A673 (cell line): ENCODE measurements around the gene ATP9A. TPM values are rescaled to one million over a fixed set of nuclear protein-coding genes. Genes with fewer than 3 reads are reported as not detected.

ENCODE experiments used
- BruUV-seq: library from RNA; stranded (reverse); fragments of 400-500 nt; replicated peaks from 2 replicates; lab custom pipeline; 2021; lab: Mats Ljungman, UMichigan
- CTCF ChIA-PET: fragments of 300-600 bp; sonication (Branson Sonifier 250); formaldehyde crosslinking; loops from one replicate; lab custom pipeline; 2022; ENCODE audit warnings: antibody characterized with exemption; lab: Charles Lee
- POLR2A ChIA-PET: fragments of 300-600 bp; sonication (Branson Sonifier 250); formaldehyde crosslinking; loops from one replicate; lab custom pipeline; 2022; ENCODE audit warnings: antibody characterized with exemption; ENCODE audit not compliant: low non-redundant PET; lab: Charles Lee
- DNase-seq: peaks from one replicate; pipeline ENCODE4 v3.0.0-alpha.2; 2015; ENCODE audit warnings: low spot score
- H3K27ac ChIP-seq: fragments of 200-600 bp; sonication (generic); 2 replicates; pipeline ENCODE4 v1.5.1; 2016; ENCODE audit warnings: mixed run types, low read depth, mild to moderate bottlenecking, mixed read lengths, antibody characterized with exemption, low read length; ENCODE audit not compliant: poor library complexity, severe bottlenecking
- H3K27me3 ChIP-seq: fragments of 200-600 bp; sonication (generic); replicated peaks from 2 replicates; pipeline ENCODE4 v1.6.1; 2017; ENCODE audit warnings: mixed run types, low read depth, mild to moderate bottlenecking, mixed read lengths, antibody characterized with exemption, low read length; ENCODE audit not compliant: insufficient read depth, poor library complexity
- H3K36me3 ChIP-seq: fragments of 200-600 bp; sonication (generic); 2 replicates; pipeline ENCODE4 v1.6.1; 2016; ENCODE audit warnings: mixed run types, mild to moderate bottlenecking, mixed read lengths, antibody characterized with exemption, low read length; ENCODE audit not compliant: insufficient read depth, poor library complexity, severe bottlenecking
- H3K4me1 ChIP-seq: fragments of 200-600 bp; sonication (generic); 2 replicates; pipeline ENCODE4 v1.6.1; 2017; ENCODE audit warnings: mixed run types, mild to moderate bottlenecking, mixed read lengths, antibody characterized with exemption, low read length; ENCODE audit not compliant: insufficient read depth, poor library complexity, severe bottlenecking
- H3K4me3 ChIP-seq: fragments of 200-600 bp; sonication (generic); 2 replicates; pipeline ENCODE4 v1.5.1; 2016; ENCODE audit warnings: low read depth, mixed run types, mild to moderate bottlenecking, mixed read lengths, low read length; ENCODE audit not compliant: poor library complexity, severe bottlenecking
- H3K9me3 ChIP-seq: fragments of 200-600 bp; sonication (generic); 2 replicates; pipeline ENCODE4 v1.6.1; 2016; ENCODE audit warnings: mixed run types, low read depth, mild to moderate bottlenecking, mixed read lengths, antibody characterized with exemption, low read length; ENCODE audit not compliant: poor library complexity, severe bottlenecking
- EZH2 ChIP-seq: fragments of 200-600 bp; sonication (generic); IDR thresholded peaks from 2 replicates; pipeline ENCODE4 v1.6.1; 2017; ENCODE audit warnings: borderline replicate concordance, low read depth, mild to moderate bottlenecking, mixed read lengths, antibody characterized with exemption, low read length; ENCODE audit not compliant: poor library complexity, severe bottlenecking
- intact Hi-C: fragments of 100-400 bp; cut with micrococcal nuclease; formaldehyde crosslinking; loops from one replicate; pipeline ENCODE4 v1.10.0; 2022; ENCODE audit not compliant: unreplicated experiment
- total RNA-seq: library from RNA; stranded (reverse); gene quantifications from 2 replicates; pipeline ENCODE4 v1.2.3, GENCODE V29; 2021
- TF ChIP-seq, protein P1 (sequence below): fragments of 300-800, 200-600 bp; sonication (generic); conservative IDR thresholded peaks from 2 replicates; pipeline ENCODE4 v1.5.1; 2017; ENCODE audit warnings: low read depth, mild to moderate bottlenecking, antibody characterized with exemption, low read length, moderate library complexity, mixed read lengths

The ATP9A gene
- total RNA-seq, 1 experiment from 2014 or later = 31.2 TPM

DNA sequence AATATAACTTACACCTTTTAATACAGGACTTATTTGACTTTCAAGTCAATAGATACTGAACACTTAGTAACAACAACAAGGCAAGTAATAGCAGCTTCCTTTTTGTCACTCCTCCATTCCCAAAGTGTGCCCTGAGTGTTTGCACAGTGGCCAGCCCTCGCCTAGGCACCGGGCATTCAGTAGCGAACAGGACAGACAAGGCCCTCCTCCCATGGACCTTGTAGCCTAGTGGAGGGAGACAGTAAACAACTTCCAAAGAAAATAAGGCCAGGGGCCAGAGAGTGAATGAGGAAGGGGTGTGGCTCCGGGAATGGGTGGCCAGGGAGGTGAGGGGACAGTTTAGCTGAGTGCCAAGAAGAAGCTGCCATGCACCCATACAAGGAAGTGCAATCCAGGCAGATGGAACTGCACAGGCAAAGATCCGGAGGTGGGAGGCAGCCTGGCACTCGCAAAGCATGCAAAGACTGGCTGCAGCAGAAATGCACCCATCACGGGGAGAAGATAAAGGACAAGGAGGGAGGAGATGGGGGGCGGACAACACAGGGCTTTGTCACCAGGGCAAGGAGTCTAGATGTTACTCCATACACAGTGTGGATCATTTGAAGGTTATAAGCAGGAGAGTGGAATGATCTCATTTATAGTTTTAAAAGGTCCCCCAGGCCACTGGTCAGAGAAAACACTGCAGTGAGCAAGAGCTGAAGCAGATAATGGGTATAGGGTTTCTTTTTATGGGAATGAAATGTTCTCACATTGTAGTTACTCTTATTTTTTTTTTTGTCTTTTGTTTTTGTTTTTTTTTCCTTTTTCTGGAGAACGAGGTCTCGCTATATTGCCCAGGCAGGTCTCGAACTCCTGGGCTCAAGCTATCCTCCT is 32.2 kb downstream of the ATP9A start:
- ChIA-PET CTCF (no interaction called here), POLR2A (no interaction called here)
- no peak for TF ChIP-seq EZH2
- TF ChIP-seq, protein P1, sequence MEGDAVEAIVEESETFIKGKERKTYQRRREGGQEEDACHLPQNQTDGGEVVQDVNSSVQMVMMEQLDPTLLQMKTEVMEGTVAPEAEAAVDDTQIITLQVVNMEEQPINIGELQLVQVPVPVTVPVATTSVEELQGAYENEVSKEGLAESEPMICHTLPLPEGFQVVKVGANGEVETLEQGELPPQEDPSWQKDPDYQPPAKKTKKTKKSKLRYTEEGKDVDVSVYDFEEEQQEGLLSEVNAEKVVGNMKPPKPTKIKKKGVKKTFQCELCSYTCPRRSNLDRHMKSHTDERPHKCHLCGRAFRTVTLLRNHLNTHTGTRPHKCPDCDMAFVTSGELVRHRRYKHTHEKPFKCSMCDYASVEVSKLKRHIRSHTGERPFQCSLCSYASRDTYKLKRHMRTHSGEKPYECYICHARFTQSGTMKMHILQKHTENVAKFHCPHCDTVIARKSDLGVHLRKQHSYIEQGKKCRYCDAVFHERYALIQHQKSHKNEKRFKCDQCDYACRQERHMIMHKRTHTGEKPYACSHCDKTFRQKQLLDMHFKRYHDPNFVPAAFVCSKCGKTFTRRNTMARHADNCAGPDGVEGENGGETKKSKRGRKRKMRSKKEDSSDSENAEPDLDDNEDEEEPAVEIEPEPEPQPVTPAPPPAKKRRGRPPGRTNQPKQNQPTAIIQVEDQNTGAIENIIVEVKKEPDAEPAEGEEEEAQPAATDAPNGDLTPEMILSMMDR = no peak
- no peaks in the 10 kb centered on the region for H3K9me3 ChIP-seq
- no peaks in the 10 kb centered on the region for H3K36me3 ChIP-seq
- no peak overlapping the region for H3K4me3 ChIP-seq
- H3K27me3 ChIP-seq = no peaks in the 10 kb centered on the region
- no peak overlapping the region for H3K27ac ChIP-seq
- no TSS peak for BruUV-seq
- intact Hi-C loops = no loop called here
- H3K4me1 ChIP-seq = peaks cover 12% of the 10 kb centered on the region
- DNase-seq = no peak

DNA sequence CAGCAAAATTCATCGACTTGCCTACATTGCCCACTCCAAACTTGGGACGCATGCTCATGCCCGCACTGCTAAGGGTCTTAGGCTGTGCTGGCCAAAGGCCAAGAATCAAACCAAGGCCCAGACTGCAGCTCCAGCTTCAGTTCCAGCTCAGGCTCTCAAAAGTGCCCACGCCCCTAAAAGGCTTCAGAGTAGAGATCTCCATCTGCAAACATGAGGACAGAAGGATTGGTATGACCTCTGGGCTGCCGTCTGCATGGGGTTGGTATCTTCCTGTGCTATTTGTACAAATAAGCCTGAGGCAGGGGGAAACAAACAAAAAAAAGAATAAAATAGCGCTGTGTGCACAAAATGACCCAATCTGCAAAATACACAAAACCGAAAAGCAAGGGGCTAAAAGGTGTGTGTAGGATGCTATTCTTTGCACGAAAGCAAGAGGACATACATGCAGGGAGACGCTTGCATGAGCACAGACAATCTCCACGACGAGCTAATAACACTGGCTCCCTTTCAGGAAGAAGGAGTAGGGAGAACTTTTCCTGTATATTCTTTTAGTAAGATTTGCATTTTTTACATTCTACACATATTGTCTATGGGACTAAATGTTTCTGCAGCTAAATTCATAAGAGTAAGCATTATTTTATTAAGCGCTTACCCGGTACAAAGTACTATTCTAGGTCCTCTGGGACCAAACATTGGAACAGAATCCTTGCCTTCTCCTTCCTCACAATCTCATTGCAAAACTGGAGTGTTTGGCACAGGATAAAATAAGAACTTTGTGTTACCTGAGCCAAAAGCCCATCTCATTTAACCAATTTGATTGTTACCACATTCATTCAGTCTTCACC is 33.1 kb downstream of the ATP9A start:
- no peak overlapping the region for H3K27ac ChIP-seq
- H3K36me3 ChIP-seq = no peaks in the 10 kb centered on the region
- CTCF ChIA-PET = no interaction called here
- no peak for DNase-seq
- no peaks in the 10 kb centered on the region for H3K27me3 ChIP-seq
- H3K9me3 ChIP-seq = no peaks in the 10 kb centered on the region
- intact Hi-C loops = no loop called here
- H3K4me1 ChIP-seq = peaks cover 12% of the 10 kb centered on the region
- BruUV-seq = no TSS peak
- H3K4me3 ChIP-seq = no peak overlapping the region
- POLR2A ChIA-PET = no interaction called here
- TF ChIP-seq, protein P1 = no peak
- no peak for TF ChIP-seq EZH2

DNA sequence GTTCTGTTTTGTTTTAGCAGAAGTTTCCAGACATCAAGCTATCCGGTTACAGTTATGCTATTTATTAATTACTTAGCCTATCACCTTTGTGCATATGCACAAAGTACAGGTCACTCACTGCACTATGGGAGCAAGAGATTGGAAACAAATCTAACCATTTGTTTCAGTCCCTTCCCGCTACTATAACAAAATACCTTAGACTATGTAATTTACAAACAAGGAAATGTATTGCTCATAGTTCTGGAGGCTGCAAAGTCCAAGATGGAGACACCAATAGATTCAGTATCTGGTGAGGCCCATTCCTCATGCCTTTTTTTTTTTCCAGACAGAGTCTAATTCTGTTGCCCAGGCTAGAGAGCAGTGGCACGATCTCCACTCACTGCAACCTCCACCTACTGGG is 35.1 kb downstream of the ATP9A start:
- ChIA-PET POLR2A (interaction anchor here (0.6 kb wide), 1 partner anchor 43 kb away, joined by 4 read pairs; no protein-coding TSS in a partner anchor), CTCF (no interaction called here)
- H3K4me1 ChIP-seq = peaks cover 12% of the 10 kb centered on the region
- no peak overlapping the region for H3K27ac ChIP-seq
- no TSS peak for BruUV-seq
- intact Hi-C loops = no loop called here
- no peaks in the 10 kb centered on the region for H3K27me3 ChIP-seq
- no peak for DNase-seq
- no peaks in the 10 kb centered on the region for H3K36me3 ChIP-seq
- no peak for TF ChIP-seq EZH2
- TF ChIP-seq, protein P1 = no peak
- no peak overlapping the region for H3K4me3 ChIP-seq
- H3K9me3 ChIP-seq = no peaks in the 10 kb centered on the region
